Vagina (tissue), 2 donors: Measurements from ENCODE around the gene MECP2.

Experiments
- CTCF ChIP-seq, 3 experiments: fragments of 450-650 bp in 2 of 3; fragments of 200-600 bp in 1 of 3; sonication (generic) in 1 of 3; IDR thresholded peaks; one replicate each; pipeline ENCODE4 v1.5.1; 2017 to 2019; ENCODE audit warnings: antibody characterized with exemption in 3 of 3, mild to moderate bottlenecking in 2 of 3, moderate library complexity in 2 of 3
- POLR2AphosphoS5 ChIP-seq, 2 donors: sonication (generic); formaldehyde crosslinking; IDR thresholded peaks; one replicate each; pipeline ENCODE4 v1.9.0; 2017; ENCODE audit warnings: antibody characterized with exemption in 2 of 2, mild to moderate bottlenecking in 2 of 2, low read depth in 1 of 2; ENCODE audit not compliant: insufficient read depth in 1 of 2

GRCh38 chrX:154040863-154041262, 56.7 kb downstream of the MECP2 start:
- TF ChIP-seq CTCF (IDR thresholded peaks at IDR 0.05) (no peak), POLR2AphosphoS5 (IDR thresholded peaks at IDR 0.05; ENCODE audit: insufficient read depth in 1 of 2, low read depth in 1 of 2) (no peak)
